GM12875 (cell line): ENCODE measurements around the gene LINGO4.

Source experiments
- H3K4me3 ChIP-seq: one replicate; pipeline ENCODE4 v1.5.1; 2011; ENCODE audit warnings: low read depth, low read length, control low read depth
- TF ChIP-seq, protein P1 (sequence below): IDR thresholded peaks from 2 replicates; pipeline ENCODE4 v1.5.1; 2011; ENCODE audit warnings: low read depth, mild to moderate bottlenecking, control low read depth, inconsistent platforms, low read length, moderate library complexity, borderline replicate concordance; ENCODE audit not compliant: insufficient read depth

The LINGO4 gene

GRCh38 chr1:151834239-151834638 lies 29.0 kb upstream of the LINGO4 start:
- H3K4me3 ChIP-seq: no peak overlapping the region
- TF ChIP-seq, protein P1, sequence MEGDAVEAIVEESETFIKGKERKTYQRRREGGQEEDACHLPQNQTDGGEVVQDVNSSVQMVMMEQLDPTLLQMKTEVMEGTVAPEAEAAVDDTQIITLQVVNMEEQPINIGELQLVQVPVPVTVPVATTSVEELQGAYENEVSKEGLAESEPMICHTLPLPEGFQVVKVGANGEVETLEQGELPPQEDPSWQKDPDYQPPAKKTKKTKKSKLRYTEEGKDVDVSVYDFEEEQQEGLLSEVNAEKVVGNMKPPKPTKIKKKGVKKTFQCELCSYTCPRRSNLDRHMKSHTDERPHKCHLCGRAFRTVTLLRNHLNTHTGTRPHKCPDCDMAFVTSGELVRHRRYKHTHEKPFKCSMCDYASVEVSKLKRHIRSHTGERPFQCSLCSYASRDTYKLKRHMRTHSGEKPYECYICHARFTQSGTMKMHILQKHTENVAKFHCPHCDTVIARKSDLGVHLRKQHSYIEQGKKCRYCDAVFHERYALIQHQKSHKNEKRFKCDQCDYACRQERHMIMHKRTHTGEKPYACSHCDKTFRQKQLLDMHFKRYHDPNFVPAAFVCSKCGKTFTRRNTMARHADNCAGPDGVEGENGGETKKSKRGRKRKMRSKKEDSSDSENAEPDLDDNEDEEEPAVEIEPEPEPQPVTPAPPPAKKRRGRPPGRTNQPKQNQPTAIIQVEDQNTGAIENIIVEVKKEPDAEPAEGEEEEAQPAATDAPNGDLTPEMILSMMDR: no peak

DNA sequence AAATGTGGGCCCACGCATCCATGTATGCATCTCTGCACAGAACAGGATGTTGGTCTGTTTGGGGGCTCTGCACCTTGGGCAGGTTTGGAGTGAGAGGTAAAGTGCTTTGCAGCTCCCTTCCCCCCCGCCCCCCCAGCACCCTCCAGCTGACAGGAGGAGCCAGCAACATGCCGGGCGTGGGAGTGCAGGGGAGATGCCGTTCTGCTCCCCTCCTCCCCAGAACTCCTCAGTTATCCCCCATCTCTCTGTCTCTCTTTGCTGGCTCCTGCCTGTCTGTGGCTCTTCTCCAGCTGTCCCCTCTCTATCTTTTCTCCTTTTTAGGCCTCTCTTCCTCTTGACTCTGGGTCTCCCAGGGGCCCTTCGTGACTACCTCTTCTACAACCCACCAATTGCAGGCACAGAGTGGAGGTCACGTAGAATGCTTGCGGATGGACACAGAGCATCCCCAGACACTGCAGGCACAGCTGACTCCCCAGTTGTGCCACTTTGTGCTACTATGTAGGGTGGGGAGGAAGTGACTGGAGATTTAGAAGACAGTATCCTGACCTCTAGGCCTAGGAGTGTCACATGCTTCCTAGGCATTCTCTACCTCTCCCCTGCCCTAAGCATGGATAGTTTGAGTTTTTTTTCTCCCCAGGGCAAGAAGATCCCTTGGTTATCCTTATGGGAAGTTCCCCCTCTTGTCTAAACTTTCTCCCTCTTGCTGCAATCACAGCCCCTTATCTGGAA lies 28.1 kb upstream of the LINGO4 start:
- TF ChIP-seq, protein P1: no peak
- no peak overlapping the region for H3K4me3 ChIP-seq

GRCh38 chr1:151832318-151832980 lies 27.2 kb upstream of the LINGO4 start:
- TF ChIP-seq, protein P1: no peak

GRCh38 chr1:151831605-151832004 lies 26.4 kb upstream of the LINGO4 start, which contains the start of gene RORC:
TSS of gene RORC (minus strand) at chr1:151831802. CDS start at chr1:151831764, 38 bp downstream.
- H3K4me3 ChIP-seq: no peak within 1 kb of the TSS
- TF ChIP-seq, protein P1: no peak

More at GRCh38 chr1:151832318-151832980, 27.2 kb upstream of the LINGO4 start:
- H3K4me3 ChIP-seq: no peak overlapping the region

- H3K4me3 ChIP-seq: no peak overlapping the region
- TF ChIP-seq, protein P1: no peak
Observed at GRCh38 chr1:151831256-151831591, 26.0 kb upstream of the LINGO4 start.

- H3K4me3 ChIP-seq: no peak overlapping the region
- TF ChIP-seq, protein P1: no peak
Observed at GRCh38 chr1:151830055-151830454, 24.8 kb upstream of the LINGO4 start.
